Stimulated activated CD8-positive, alpha-beta memory T cell treated with anti-CD3 and anti-CD28 coated beads, Interleukin-4, amount 100 ng/mL, for 4 hours (primary cell): Measurements from ENCODE around the gene ENPP3.

Experiments
- DNase-seq, 2 donors: peaks; one replicate each; pipeline ENCODE4 v3.0.0-alpha.2; 2020; ENCODE audit warnings: low read depth in 2 of 2, low spot score in 1 of 2

Gene ENPP3

DNA sequence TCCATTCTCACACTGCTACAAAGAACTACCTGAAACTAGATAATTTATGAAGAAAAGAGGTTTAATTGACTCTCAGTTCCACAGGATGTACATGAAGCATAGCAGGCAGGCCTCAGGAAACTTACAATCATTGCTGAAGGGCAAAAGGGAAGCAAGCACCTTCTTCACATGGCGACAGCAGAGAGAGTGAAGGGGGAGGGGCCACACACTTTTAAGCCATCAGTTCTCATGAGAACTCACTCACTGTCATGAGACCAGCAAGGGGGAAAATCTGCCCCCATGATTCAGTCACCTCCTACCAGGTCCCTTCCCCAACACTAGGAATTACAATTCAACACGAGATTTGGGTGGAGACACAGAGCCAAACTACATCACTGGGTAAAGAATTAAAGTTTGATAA lies 158.3 kb downstream of the ENPP3 start:
- DNase-seq: no peak
